MM.1S (cell line): ENCODE results near the gene BTD.

Experiments used
- EZH2 ChIP-seq: fragments of 300-600 bp; sonication (generic); optimal IDR thresholded peaks from 2 replicates; pipeline ENCODE3; 2017; ENCODE audit warnings: low read depth, mild to moderate bottlenecking, antibody characterized with exemption, low read length, mixed read lengths
- EZH2phosphoT487 ChIP-seq: fragments of 300-600 bp; sonication (generic); IDR thresholded peaks from 2 replicates; pipeline ENCODE4 v1.6.1; 2018; ENCODE audit warnings: antibody characterized with exemption, low read length

DNA sequence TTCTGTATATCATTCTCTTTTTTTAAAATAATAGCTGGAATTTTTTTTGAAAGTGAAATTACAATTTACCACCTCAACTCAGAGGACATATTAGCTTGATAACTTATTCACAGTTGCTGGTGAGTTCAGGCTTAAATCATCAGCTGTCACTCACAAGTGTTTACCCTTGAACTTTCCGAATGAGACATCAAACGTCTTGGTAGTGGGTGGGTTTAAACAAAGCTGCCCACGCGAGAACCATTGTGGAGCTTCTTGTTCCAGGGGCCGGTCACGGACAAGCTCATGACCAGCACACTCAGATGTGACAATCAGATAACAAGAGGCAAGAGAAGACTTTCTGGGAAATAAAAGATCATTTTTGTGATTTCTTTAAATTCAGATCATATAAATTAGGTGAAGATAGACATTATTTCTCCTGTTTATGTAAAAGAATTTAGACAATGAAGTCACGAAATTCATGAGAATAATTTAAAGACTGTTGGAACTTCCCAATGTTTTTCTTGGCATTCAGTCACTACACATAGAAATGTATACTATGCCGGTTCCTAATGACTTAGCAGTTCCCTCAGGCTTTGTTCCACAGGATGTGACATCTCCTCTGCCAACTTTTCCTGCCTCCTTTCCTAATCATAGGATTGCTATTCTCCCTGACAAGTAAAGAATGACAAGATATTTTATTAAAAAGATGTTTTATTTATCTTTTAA, 29.3 kb downstream of the BTD start:
- TF ChIP-seq EZH2phosphoT487 (no peak), EZH2 (no peak)
